GM03348 (cell line): ENCODE results near the gene ABCA13.

Experiments used
- DNase-seq: peaks from one replicate; pipeline ENCODE4 v3.0.0; 2012; ENCODE audit warnings: low spot score

Gene ABCA13

GRCh38 chr7:48245751-48246472 is 74.7 kb downstream of the ABCA13 start:
- DNase-seq: peak; percentile 35

- no peak for DNase-seq
Measured at GRCh38 chr7:48249166-48249565, 77.9 kb downstream of the ABCA13 start.

GRCh38 chr7:48250441-48250951 is 79.2 kb downstream of the ABCA13 start:
- DNase-seq: peak; percentile 16

- DNase-seq: no peak
Measured at GRCh38 chr7:48251766-48252165, 80.5 kb downstream of the ABCA13 start.

GRCh38 chr7:48252995-48253394 is 81.7 kb downstream of the ABCA13 start:
- DNase-seq: no peak

GRCh38 chr7:48255046-48255445 is 83.8 kb downstream of the ABCA13 start:
- peak; percentile 24 for DNase-seq

GRCh38 chr7:48259463-48260280 is 88.4 kb downstream of the ABCA13 start:
- no peak for DNase-seq

- no peak for DNase-seq
Measured at GRCh38 chr7:48261696-48262095, 90.4 kb downstream of the ABCA13 start.

- no peak for DNase-seq
Measured at GRCh38 chr7:48262606-48263310, 91.5 kb downstream of the ABCA13 start.

- no peak for DNase-seq
Measured at GRCh38 chr7:48263311-48263650, 92.0 kb downstream of the ABCA13 start.

GRCh38 chr7:48269066-48269465 is 97.8 kb downstream of the ABCA13 start:
- no peak for DNase-seq

- peak; percentile 54 for DNase-seq
Measured at GRCh38 chr7:48274662-48275061, 103.4 kb downstream of the ABCA13 start.

- DNase-seq: no peak
Measured at GRCh38 chr7:48279420-48279819, 108.2 kb downstream of the ABCA13 start.

- DNase-seq: peak; percentile 75
Measured at GRCh38 chr7:48280100-48280499, 108.8 kb downstream of the ABCA13 start.

GRCh38 chr7:48285373-48285772 is 114.1 kb downstream of the ABCA13 start:
- DNase-seq: peak; percentile 79

- DNase-seq: no peak
Measured at GRCh38 chr7:48286836-48287235, 115.6 kb downstream of the ABCA13 start.

GRCh38 chr7:48289656-48290055 is 118.4 kb downstream of the ABCA13 start:
- no peak for DNase-seq

GRCh38 chr7:48292949-48293348 is 121.7 kb downstream of the ABCA13 start:
- DNase-seq: no peak

- DNase-seq: peak; percentile 29
Measured at GRCh38 chr7:48295296-48295971, 124.2 kb downstream of the ABCA13 start.

- DNase-seq: no peak
Measured at GRCh38 chr7:48296966-48297365, 125.7 kb downstream of the ABCA13 start.

GRCh38 chr7:48298779-48299178 is 127.5 kb downstream of the ABCA13 start:
- peak; percentile 48 for DNase-seq

- DNase-seq: peak; percentile 79
Measured at GRCh38 chr7:48299580-48300169, 128.4 kb downstream of the ABCA13 start.
